EH (cell line): Measurements from ENCODE around the gene CABP1.
A peak's percentile ranks its signal among the peaks of the same experiment; 100 is the strongest.
"Not testable (repeated sequence)": the region's sequence is repeated elsewhere in the genome, so short reads cannot be mapped to it uniquely, and the experiment has no call there.

Source experiments
- DNase-seq: peaks from one replicate; pipeline ENCODE4 v3.0.0-alpha.2; 2015; ENCODE audit warnings: low read depth

Gene CABP1

GRCh38 chr12:120668091-120668867, 27.9 kb downstream of the CABP1 start:
- DNase-seq: no peak

GRCh38 chr12:120668868-120669840, 28.7 kb downstream of the CABP1 start:
- DNase-seq: peak; percentile 36

- DNase-seq: not testable (repeated sequence)
Observed at GRCh38 chr12:120670237-120670636, 29.8 kb downstream of the CABP1 start.

- DNase-seq: no peak
Observed at GRCh38 chr12:120670667-120671066, 30.2 kb downstream of the CABP1 start.

GRCh38 chr12:120674097-120674636, 33.7 kb downstream of the CABP1 start:
- no peak for DNase-seq

- DNase-seq: peak; percentile 50
Observed at GRCh38 chr12:120677765-120678473, 37.5 kb downstream of the CABP1 start.

- peak; percentile 27 for DNase-seq
Observed at GRCh38 chr12:120678572-120678971, 38.1 kb downstream of the CABP1 start.

- DNase-seq: no peak
Observed at GRCh38 chr12:120680165-120680738, 39.8 kb downstream of the CABP1 start.

GRCh38 chr12:120684523-120684932, 44.1 kb downstream of the CABP1 start:
- DNase-seq: peak; percentile 62

- no peak for DNase-seq
Observed at GRCh38 chr12:120685522-120685921, 45.1 kb downstream of the CABP1 start.

GRCh38 chr12:120686151-120686689, 45.8 kb downstream of the CABP1 start:
- peak; percentile 99 for DNase-seq

- peak; percentile 98 for DNase-seq
Observed at GRCh38 chr12:120686690-120687577, 46.5 kb downstream of the CABP1 start, which contains the start of gene MLEC. MLEC (plus strand) TSS chr12:120687149; CDS start chr12:120687297, 148 bp downstream.

- DNase-seq: peak; percentile 38
Observed at GRCh38 chr12:120687578-120688289, 47.3 kb downstream of the CABP1 start.

GRCh38 chr12:120688527-120689071, 48.2 kb downstream of the CABP1 start:
- DNase-seq: peak; percentile 56

GRCh38 chr12:120689397-120690082, 49.1 kb downstream of the CABP1 start:
- no peak for DNase-seq

- DNase-seq: no peak
Observed at GRCh38 chr12:120690083-120690450, 49.6 kb downstream of the CABP1 start.

GRCh38 chr12:120690978-120691377, 50.6 kb downstream of the CABP1 start:
- no peak for DNase-seq

GRCh38 chr12:120692524-120693033, 52.2 kb downstream of the CABP1 start:
- peak; percentile 36 for DNase-seq
